RPMI8226 (cell line): ENCODE data around the gene ARHGAP4.

ENCODE experiments used
- DNase-seq: peaks from one replicate; pipeline ENCODE4 v3.0.0-alpha.2; 2015

The ARHGAP4 gene

DNA sequence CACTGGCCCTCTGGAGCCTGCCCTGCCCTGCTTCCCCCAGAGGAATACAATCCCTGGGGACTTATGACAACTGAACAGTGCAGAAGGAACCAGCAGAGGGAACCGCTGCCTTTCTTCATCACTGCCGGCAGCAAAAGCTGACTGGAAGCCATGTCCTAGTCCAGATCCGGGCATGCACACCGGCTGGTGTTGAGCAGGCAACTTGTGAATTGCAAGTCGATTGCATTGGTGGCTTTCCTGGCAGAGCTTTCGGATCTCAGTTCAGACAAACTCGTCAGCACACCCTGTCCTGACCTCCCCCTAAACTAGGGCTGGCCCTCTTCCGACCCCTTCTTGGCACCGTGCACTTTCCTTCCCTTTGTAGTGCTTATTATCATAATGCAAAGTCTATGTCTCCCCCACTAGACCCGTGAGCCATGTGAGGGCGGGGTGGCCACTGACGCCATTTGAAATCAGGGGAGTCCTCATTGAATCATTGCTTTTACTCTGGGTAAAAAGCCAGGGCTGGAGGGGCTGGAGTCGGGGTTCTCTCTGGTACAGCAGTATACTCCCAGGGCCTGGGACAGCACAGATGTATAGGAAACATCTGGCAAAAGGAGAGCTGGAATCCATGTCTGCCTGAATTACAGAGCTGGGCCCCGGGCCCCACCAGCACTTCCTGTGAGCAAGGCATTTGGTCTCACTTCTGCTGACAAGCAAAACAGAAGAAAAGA lies 1.8 kb downstream of the ARHGAP4 start:
- peak; percentile 72 for DNase-seq

DNA sequence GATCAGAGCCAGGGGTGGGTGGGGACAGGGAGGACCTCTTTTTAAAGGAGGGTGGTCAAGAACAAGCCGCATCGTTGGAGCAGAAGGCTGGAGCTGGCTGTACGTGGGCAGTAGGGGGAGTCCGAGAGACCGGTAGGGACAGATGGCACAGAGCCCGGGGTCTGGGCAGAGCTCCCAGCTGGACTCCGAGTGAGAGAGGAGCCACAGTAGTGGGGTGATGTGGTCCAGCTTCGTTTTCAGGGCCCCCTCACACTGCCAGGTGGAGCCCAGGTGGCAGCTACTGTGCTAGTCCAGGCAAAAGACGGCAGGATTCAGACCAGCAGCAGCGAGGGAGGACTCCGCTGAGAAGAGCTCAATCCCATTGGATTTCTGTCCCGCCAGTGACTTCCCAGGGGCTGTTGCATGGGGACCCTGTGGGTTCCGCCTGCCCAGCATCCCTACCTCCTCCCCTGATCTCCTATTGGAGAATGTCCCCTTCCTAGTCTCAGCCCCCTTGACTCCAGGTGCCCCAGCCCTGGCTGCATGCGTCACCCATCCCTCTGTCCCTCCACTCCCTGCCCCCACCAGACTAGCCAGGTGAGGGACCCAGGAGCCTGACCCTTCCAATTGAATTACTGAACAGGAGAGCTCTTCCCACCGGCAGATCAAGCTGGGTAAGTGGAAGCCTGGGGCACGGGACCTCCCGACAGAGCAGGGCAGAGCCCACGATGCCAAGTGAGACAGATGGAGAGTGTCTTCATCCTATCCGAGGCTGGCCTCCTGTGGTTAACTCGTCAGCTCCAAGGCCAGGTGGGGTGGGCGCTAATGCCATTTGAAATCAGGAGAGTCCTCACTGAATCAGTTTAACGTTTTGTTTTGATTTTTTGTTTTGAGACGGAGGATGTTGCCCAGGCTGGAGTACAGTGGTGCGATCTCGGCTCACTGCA lies 2.9 kb downstream of the ARHGAP4 start:
- DNase-seq, result peak; percentile 74

DNA sequence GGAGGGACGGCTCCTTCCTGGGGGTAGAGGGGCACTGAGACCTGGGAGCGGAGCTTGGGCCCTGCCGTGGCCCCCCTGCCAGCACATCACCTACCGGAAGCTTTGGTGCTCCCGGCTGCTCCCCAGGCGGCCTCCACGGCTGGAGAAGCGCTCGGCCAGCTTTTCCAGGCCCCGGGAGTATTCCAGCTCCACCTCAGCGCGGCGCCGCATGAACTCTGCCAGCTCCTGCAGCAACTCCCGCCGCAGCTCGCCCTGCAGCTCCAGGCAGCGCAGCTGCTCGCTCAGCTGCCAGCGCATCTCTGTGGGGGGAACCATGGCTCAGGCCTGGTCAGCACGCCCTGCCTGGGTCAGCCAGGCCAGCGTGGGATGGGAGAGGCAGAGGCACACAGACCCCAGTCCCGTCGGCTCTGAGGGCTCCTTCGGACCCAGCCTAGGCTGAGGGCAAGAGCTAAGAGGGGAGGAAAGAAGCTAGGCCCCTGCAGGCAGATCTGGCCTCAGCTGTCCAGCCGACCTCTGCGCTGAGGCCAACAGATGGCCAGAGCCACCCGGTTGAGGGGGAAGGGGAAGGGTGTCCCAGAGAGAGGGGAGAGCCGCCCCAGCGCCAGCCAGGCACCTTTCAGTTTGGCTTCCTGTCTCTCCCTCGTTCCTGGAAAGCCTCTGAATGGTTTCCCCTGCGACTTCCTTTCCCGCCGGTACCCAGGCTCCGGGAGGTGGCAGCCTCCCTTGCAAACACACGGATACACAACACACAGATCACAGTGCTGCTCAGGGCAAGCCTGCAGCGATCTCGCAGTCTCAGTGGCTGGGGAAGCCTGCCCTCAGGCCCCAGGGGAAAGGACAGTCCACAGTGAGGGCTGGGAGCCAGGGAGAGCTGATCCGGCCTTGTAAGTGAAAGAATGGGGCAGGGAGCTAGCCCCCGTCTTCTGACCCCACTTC lies 4.3 kb downstream of the ARHGAP4 start:
- no peak for DNase-seq

DNA sequence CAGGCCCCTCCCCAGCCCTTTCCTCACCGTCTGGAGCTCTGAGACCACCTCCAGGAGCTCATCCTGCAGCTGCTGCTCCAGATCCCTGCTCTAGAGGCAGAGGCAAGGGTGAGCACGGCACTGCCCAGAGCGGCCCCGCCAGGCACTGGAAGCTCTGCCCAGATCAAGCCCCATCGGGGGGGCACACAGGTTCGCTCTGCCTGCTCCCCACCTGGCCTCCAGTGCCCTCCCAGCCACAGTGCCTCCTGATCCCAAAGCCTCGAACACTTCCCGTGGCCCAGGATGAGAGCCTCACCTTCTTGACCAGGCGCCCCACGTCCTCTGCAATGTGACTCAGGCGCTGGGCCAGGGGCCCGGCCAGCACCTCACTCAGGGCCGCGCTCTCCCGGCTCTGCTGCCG lies 5.0 kb downstream of the ARHGAP4 start:
- DNase-seq, result no peak

DNA sequence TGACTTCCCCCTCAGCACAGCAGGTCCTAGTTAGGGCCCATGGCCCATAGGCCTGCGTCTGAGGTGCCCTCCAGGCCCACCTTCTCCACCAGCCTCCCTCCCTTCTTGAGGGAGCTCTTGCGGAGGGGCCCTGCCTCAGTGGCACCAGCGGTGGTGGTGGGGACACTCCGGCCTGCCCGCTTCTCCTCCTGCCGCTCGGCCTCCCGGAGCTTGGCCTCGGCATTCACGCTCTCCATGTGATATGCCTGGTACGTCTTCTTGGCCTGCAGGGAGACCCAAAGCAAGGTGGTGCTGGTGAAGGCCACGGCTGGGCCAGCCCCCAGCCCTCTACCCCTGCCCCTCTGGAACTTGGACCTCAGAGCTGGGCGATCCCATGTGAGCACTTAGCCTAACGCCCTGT lies 5.5 kb downstream of the ARHGAP4 start:
- DNase-seq, result no peak

DNA sequence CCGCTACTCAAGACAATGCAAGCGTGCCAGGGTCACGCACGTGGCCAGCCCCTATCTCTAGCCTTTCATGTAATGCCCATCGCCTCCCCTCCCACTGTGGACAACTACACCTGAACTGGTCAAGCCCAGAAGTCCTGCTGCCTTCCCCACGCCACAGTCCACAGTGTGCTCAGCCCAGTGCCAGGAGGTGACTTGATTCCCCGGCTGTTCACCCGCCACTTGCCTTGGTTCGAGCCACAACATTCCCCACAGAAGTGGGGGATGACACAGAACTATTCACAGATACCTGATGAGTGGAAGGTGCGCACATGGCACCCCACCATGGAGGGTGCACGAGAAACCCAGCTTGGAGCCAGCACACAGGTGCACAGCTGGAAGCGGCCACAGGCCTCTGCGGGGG lies 6.8 kb downstream of the ARHGAP4 start:
- DNase-seq, result no peak

DNA sequence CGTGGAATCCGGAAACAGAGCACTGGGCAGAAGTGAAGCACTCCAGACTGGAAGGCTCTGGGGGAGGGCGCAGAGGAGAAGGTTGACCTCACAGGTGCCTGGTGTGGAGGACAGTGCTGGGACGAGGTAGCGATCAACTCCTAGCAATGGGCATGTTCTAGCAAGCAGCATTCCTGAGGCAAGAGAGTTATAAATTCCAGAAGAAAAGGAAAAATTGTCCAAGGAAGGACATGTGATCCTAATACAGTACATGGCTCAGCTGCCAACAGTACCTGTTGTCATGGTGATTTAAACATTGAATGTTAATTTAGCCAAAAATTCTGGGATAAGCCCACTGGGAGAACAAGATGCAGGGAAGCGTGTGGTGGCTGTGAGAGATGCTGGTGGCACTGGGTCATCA lies 8.2 kb downstream of the ARHGAP4 start:
- DNase-seq, result no peak

DNA sequence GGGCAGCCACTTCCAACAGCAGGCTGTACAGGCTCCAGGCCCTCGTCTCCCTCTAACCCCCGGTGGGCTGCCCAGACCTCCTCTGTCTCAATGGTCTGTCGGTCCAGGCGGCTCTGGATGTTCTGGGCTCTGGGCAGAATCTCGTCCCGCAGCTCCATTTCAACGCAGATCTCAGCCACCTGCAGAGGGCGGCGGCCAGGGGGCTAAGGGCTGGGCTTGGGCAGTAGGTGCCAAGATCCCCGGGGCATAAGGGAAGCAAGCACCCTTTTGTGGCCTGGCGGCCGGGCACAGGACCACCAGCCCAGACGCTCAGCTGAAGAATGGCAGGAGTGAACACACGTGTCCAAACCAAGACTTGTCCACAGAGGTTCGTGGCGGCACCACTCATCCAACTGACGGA lies 12.4 kb downstream of the ARHGAP4 start:
- DNase-seq, result no peak

DNA sequence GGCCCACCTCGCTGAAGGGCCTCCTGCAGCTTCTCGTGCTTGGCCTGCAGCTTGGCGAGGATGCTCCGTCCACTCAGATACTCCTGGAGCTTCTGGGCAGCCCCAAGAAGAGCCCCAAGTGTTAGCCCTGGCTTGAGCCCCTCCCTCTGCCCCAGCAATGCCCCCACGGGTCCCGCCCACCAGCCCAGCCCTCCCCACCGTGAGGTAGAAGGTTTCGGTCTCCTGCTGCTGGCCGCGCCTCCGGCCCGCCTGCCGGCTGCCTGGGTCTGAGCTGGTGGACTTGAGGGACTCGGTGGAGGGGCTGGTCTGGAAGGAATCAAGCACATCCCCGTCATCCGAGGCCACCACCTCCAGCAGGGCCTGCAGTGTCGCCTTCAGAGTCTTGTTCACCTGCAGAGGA lies 12.9 kb downstream of the ARHGAP4 start:
- DNase-seq, result no peak

DNA sequence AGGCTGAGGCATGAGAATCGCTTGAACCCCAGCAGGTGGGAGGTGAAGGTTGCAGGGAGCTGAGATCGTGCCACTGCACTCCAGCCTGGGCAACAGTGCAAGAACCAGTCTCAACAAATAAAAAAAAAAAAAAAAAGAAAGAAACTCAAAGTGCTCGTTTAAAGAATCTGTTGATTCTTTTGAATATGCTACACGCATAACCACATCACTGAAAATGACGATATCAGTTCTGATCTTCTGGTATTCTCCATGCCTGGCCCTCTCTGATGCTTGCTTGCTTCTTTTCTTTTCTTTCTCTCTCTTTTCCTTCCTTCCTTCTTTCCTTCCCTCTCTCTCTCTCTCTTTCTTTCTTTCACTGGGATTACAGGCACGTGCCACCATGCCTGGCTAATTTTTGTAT lies 14.3 kb downstream of the ARHGAP4 start:
- DNase-seq, result no peak

DNA sequence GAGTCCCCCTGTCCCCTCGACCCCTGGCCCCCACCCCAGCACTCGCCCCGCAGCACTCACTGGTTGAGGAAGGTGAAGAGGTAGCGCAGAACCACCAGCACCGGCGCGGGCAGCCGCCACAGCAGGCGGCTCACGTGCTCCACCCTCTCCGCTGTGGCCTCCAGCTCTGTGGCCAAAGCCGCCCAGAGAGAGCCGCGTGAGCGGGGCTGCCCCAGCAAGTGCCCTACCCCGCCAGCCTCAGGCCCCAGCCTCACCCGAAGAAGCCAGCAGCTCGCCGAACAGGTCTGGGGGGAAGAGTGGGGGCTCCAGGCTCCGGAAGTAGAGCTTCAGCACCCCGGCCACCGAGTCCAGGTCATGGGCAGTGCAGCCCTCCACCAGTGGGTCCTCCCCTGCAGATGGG lies 15.6 kb downstream of the ARHGAP4 start:
- no peak for DNase-seq

DNA sequence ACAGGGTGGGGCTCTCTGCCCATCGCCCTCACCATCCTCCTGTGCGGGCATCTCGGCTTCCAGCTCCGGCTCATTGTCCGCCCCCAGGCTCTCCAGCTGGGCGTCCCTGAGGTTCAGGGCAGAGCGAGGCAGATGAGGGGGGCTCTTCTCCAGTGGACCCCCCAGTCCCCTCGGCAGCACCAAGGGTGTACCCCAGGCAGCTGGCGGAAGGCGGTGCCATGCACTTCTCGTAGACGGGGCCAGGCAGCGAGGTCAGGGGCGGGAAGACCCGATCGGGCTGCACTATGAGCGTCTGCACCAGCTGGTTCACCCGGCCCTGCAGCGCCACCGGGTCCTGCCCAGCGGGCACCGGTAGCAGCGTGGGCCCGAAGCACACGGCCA lies 16.1 kb downstream of the ARHGAP4 start:
- no peak for DNase-seq

DNA sequence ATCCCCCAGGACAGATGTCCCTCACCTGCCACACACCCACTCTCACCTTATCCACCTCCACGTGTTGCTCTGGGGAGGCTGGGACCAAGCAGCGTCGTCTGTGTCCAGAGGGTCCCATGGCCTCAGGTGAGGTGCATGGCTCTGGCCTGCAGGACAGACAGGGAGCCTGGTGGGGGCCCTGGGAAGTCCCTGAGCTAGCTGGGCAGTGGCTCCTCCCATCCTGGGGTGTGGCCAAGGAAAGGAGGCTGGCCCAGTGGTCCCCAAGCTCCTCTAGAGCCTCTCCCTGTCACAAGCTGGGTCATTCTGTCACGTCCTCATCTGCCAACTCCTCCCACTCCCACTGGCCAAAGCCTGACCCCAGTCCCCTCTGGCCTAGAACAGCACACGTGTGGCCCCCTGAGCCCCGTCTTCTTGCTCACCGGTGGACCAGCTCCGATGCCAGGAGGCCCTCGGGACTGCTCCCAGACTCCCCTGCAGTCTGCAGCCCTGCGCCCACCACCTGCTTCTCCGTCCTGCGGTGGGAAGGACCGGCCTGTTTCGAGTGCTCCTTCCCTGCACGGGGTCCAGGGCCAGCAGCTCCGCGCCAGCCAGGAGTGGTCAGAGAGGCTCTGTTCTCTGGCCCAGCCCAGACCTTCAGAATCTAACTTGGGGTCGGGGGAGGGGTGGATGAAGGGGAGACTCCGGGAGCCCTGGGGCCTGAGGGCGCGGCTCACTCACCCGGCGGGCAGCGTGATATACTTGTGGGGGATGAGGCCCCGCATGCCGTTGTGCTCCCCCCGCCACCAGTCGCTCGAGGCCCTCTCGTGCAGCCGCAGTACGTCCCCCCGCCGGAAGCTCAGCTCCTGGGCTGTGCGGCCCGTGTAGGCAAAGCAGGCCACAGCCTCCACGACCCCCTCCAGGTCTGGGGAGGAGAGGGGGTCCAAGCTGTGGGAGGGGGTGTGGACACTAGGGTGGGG lies 16.8 kb downstream of the ARHGAP4 start:
- no peak for DNase-seq

DNA sequence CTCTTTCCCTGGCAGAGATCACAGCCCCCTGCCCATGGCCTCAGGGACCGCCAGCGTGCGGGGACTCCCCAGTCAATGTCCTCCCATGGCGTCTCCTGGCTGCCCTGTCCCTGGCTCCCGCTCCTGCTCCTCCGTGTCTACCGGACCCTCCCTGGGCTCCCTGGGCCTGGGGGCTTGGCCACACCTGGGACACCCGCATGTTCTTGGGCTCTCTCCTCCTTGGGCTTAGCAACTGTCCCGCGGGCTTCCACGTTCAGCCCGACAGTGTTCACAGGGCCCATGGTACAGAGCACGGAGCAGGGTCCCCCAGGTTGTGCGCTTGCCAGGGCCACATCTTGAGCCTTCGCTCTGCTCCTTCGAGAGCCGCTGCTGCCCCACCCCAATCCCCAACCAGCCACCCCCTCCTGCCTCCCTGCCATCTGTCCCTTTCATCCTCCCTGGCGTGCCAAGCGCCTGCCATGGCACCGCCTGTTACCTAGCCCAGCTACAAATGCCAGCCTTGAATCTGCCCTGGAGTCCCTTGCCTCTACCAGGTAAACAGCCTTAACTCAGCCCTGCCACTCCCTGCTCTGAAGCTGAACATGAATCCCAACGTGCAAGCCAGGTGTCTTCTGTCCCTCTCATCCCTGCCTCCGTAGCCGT lies 17.7 kb downstream of the ARHGAP4 start:
- DNase-seq, result no peak

DNA sequence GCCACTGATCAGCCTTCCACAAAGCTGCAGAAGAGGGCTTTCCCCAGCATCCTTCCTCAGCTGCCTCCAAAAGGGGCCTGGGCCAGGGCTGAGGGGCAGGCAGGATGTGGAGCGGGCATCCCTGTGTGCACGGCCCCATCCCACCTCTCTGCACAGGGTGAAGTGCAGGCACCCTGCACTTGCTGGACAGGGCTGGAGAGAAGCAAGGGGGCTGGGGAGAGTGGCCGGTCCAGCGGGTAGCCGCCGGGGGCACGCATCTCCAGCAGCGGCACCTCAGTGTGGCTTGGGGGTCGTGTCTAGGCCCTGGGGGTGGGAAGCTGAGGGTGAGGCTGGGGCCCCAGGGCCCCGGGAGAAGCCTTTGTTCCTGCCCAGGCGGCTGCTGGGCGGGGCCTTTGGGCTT lies 18.6 kb downstream of the ARHGAP4 start:
- no peak for DNase-seq

DNA sequence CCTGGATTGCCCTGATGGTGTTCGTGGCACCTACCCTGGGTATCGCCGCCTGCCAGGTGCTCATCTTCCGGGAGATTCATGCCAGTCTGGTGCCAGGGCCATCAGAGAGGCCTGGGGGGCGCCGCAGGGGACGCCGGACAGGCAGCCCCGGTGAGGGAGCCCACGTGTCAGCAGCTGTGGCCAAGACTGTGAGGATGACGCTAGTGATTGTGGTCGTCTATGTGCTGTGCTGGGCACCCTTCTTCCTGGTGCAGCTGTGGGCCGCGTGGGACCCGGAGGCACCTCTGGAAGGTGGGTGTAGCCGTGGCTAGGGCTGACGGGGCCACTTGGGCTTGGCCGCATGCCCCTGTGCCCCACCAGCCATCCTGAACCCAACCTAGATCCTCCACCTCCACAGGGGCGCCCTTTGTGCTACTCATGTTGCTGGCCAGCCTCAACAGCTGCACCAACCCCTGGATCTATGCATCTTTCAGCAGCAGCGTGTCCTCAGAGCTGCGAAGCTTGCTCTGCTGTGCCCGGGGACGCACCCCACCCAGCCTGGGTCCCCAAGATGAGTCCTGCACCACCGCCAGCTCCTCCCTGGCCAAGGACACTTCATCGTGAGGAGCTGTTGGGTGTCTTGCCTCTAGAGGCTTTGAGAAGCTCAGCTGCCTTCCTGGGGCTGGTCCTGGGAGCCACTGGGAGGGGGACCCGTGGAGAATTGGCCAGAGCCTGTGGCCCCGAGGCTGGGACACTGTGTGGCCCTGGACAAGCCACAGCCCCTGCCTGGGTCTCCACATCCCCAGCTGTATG lies 19.7 kb downstream of the ARHGAP4 start:
- no peak for DNase-seq

DNA sequence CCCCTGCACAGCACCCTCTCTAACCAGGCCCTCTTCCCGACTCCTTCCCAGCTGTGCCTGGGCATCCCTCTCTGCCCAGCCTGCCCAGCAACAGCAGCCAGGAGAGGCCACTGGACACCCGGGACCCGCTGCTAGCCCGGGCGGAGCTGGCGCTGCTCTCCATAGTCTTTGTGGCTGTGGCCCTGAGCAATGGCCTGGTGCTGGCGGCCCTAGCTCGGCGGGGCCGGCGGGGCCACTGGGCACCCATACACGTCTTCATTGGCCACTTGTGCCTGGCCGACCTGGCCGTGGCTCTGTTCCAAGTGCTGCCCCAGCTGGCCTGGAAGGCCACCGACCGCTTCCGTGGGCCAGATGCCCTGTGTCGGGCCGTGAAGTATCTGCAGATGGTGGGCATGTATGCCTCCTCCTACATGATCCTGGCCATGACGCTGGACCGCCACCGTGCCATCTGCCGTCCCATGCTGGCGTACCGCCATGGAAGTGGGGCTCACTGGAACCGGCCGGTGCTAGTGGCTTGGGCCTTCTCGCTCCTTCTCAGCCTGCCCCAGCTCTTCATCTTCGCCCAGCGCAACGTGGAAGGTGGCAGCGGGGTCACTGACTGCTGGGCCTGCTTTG lies 20.5 kb downstream of the ARHGAP4 start:
- no peak for DNase-seq

DNA sequence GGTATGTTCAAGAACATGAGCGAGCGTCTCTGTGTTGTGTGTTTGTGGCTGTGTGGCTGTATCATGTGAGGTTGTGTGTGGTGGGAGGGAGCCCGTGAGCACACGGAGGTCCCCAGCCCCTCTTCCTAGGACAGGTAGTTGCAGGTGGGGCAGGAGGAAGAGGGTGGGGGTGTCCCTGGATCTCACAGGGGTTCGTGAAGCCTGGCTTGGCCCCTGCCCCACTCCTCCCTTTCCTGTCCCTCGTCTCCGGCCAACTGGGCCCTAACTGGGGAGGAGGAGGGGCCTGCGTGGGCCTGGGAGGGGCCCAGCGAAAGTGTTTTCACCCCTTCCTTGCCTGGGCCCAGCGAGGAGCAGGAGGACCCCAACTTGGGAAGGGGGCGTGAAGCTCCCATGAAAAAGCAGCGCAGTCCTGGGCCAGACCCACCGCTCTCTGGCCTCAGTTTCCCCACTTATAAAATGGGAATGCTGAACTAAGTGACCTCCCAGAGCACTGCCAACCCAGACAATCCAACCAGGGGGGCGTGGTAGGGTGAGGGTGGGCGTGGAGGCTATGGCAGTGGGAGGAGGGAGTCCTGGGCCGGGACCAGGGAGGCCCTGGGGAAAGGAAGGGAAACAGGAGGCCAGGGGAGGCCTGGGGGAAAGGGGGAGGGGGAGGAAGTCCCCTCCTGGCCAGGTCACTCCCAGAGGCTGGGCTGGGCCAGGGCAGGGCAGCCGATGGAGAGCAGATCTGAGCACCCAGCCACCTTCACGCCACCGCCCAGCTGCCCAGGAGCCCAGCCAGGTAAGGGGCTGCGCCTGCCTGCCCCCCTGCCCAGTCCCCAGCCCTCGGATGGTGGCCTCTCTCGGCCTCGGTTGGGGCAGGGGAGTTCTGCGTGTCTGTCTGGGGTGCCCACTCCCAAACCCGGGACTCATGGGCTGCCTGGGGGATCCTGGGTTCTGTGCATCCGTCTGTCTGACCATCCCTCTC lies 21.8 kb downstream of the ARHGAP4 start, which contains the start of gene AVPR2:
AVPR2 (plus strand) TSS at position 683 of the 967 bp plus-strand sequence. CDS start 473 bp downstream, outside the sequence.
- peak; percentile 24 for DNase-seq
